Measurements from ENCODE around the gene AIP.

AIP gene

DNA sequence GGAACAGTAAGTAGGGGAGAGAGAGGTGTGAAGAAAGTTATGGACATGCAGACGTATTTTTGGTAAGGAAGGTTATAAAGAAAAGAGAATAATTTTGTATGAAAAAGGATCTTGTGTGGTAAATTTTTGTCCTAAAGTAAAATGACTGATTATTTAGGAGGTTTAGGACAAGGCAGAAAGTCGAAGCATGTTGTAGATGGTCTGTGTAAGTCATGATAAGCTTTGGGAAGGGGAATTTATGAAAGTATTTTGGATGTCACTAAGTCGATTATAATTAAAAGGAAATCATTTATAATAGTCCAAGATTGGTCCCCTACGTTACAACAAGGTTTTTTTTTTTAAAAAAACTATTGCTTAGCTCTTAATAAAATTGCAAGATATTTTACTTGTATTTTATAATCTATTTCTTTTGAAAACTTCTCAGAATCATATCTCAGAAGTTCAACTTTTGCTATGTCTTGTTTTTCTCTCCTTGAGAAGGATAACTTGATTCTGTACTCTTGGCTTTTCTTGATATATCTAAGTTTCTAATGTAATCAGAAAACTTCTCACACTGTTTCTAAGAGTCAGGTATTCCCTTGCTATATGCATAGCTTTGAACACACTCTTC is 51.3 kb downstream of the AIP start:
- no peak for DNase-seq (ENCODE audit: low spot score)

DNA sequence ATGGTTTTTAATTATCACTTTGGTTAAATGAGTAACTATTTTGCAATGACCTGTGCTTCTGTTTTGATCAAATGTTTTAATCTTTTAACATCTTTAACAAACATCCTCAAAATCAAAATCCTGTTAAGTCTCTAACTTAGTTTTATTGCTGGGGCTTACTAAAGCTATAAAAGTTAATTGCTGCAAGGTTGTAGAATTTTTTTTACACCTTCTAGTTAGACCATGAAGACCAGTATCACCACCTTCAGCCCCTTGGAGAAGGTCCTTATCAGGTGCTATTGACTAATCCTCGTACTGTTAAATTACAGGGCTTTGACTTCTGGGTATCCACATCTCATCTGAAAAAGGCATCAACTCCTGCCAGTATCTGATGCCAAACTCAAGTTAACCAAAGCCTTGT is 52.7 kb downstream of the AIP start:
- no peak for DNase-seq (ENCODE audit: low spot score)

DNA sequence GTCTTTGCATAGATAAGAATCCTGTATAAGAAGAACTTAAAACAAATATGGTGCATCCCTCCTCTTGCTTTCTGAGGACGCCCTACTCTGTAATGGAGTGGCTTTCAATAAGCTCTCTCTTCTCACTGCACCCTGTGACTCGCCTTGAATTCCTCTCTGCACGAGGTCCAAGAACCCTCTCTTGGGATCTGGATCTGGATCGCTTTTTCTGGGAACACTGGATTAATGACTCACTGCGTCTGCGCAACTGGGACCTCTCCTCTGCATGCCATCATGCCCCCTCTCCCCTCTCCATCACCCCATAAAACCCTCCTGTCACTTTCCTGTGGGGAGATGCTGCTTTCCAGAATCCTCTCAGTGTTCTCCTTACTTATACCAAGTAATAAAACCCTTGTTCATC is 55.5 kb downstream of the AIP start:
- peak; percentile 6 for DNase-seq (ENCODE audit: low spot score)

DNA sequence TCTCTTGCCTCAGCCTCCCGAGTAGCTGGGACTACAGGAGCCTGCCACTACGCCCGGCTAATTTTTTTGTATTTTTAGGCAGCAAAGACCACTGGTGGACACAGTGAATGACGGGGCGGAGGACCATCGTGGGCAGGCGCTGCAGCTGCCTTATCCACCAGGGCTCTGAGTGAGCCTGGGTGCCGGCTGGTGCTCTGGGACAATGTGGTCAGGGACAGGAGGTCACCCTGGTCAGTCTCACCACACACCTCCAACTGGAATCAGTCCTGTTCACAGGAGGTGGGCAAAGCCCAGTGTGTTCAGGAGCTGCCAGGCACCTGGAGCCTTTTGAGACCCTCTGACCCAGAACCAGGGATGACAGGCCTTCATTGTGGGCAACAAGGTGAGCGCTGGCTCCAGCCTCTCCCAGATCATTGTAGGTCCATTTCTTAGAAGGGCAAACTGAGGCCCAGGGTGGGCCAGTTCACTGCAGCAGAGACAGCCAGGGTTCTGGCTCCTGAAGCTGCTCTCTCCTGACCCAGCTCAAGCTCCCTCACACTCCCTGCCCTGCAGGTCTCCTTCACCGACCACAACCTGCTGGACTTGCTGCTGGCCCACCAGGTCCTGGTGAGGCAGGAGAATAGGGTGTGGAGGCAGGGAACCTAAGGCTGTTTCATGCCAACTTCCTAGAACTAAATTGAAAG is 56.1 kb downstream of the AIP start:
- peak; percentile 4 for DNase-seq (ENCODE audit: low spot score)

DNA sequence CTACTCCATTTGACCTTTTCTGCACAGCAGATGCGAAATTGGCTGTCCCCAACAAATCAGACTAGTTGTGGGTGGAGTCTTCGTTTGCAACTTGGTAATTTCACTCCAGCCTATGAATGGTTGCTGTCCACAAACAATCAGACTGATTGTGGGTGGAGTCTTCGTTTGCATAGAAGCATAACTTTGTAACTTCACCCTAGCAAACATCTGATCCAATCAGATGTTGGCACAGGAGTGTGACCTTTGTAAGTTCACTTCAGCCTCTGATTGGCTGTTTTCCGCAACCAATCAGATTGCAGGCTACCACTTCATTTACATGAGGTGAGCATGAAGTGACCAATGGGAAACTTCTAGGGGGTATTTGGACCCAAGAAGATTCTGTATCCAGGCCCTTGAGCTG is 56.7 kb downstream of the AIP start:
- peak; percentile 6 for DNase-seq (ENCODE audit: low spot score)
